HFFc6 (cell line): ENCODE results near the gene UNC80. TPM values are rescaled to one million over a fixed set of nuclear protein-coding genes. Genes with fewer than 3 reads are reported as not detected.
A peak's percentile ranks its signal among the peaks of the same experiment; 100 is the strongest.

Source experiments
- DNase-seq: peaks from one replicate; pipeline ENCODE4 v3.0.0-alpha.2; 2018
- H3K27ac Mint-ChIP-seq: 2 replicates; pipeline ENCODE4 v1.8.0; 2020; ENCODE audit warnings: mild to moderate bottlenecking, mixed read lengths
- H3K27me3 Mint-ChIP-seq: 2 replicates; pipeline ENCODE4 v1.8.0; 2021; ENCODE audit warnings: mild to moderate bottlenecking, moderate library complexity, mixed read lengths; ENCODE audit not compliant: insufficient read depth
- H3K36me3 Mint-ChIP-seq: 2 replicates; pipeline ENCODE4 v1.8.0; 2021; ENCODE audit warnings: low read depth, mixed read lengths
- H3K4me1 Mint-ChIP-seq: 2 replicates; pipeline ENCODE4 v1.8.0; 2020; ENCODE audit warnings: low read depth, mixed read lengths
- H3K4me3 Mint-ChIP-seq: 2 replicates; pipeline ENCODE4 v1.8.0; 2020; ENCODE audit warnings: mild to moderate bottlenecking, moderate library complexity, mixed read lengths
- H3K9me3 Mint-ChIP-seq: 2 replicates; pipeline ENCODE4 v1.8.0; 2020; ENCODE audit warnings: mild to moderate bottlenecking, mixed read lengths
- total RNA-seq, 6 experiments: library from RNA; stranded (reverse); fragmentation: NEBNext Ultra II Directional; extraction: Animal tissue kit (Norgen Biotek cat#: 25700); gene quantifications; 2 replicates in 1 of 6; 3 replicates in 5 of 6; pipeline ENCODE4 v1.2.3, GENCODE V29; 2021
- TF ChIP-seq, protein P1 (sequence below): fragments of 200-600 bp; sonication (generic); IDR thresholded peaks from 2 replicates; pipeline ENCODE4 v1.5.0; 2021; ENCODE audit warnings: antibody characterized with exemption, mild to moderate bottlenecking

Gene UNC80
- total RNA-seq, 6 experiments from 2014 or later = not detected

DNA sequence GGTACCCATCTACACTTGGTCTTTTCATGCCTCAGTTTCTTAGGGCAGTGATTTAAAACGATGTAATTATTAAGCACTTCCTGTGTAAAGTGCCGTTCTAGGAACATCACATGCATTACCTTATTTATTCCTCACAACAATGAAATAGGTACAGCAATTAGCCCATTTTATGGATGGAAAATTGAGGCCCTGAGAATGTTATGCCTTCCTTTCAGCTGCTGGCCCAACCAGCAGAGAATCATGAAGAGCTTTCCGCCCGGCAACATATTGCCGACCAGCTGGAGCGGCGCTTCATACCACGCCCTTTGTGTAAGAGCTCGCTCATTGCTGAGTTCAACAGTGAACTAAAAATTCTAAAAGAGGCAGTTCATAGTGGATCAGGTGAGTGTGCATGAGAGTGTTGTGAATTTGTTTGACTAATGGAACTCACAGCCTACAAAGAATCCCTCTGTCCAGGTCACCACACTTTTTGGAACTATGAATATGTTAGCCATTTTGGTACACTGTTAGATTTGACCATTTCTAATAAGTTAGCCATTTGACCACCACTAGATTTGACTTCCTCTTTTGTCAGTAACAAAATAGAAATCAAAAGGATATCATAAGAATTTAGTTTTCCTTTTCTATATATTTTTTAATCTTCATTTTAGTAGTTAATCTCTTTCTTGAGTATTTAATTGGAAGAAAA is 205.2 kb downstream of the UNC80 start:
- H3K4me1 Mint-ChIP-seq = no peaks in the 10 kb centered on the region
- no peak overlapping the region for H3K4me3 Mint-ChIP-seq
- H3K36me3 Mint-ChIP-seq = no peaks in the 10 kb centered on the region
- TF ChIP-seq, protein P1, sequence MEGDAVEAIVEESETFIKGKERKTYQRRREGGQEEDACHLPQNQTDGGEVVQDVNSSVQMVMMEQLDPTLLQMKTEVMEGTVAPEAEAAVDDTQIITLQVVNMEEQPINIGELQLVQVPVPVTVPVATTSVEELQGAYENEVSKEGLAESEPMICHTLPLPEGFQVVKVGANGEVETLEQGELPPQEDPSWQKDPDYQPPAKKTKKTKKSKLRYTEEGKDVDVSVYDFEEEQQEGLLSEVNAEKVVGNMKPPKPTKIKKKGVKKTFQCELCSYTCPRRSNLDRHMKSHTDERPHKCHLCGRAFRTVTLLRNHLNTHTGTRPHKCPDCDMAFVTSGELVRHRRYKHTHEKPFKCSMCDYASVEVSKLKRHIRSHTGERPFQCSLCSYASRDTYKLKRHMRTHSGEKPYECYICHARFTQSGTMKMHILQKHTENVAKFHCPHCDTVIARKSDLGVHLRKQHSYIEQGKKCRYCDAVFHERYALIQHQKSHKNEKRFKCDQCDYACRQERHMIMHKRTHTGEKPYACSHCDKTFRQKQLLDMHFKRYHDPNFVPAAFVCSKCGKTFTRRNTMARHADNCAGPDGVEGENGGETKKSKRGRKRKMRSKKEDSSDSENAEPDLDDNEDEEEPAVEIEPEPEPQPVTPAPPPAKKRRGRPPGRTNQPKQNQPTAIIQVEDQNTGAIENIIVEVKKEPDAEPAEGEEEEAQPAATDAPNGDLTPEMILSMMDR = no peak
- no peaks in the 10 kb centered on the region; the same call in 1 of the 2 replicates for H3K27me3 Mint-ChIP-seq
- no peaks in the 10 kb centered on the region for H3K9me3 Mint-ChIP-seq
- H3K27ac Mint-ChIP-seq = no peak overlapping the region
- DNase-seq = no peak

DNA sequence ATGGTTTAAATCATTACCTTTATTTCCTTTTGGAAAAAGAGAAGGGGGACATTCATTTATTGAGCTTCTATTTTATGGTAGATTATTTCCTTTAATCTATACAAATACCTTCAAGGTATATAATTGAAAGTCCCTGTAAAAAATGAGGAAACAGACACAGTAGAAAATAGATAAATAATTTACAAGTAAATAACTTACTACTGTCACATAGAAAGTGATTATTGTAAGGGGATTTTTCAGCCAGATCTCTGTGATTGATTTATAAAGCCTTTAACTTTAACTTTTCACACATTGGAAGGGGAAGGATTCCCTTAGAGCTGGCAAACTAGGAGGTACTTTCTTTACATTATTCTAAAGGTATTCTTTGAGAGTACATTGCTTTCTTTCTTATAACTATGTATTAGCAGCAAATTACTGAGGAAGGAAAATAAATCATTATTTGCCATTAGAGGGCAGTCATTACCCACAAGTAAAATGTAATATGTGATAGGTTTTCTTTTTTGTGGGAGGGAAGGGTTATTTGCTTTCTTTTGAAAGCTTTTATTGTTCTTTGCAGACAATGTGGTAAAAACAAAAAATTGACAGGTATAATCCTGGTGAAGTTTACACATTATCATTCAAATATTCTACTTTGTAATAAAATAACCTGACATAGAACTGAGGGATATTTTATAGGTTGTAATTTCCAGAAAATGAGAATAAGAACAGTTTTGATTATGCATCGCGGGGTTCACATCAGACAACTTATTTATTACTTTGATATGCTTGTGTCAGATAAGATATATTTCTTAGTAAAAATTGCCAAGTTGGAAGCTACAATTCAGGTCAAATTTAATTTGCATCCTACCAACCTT is 206.0 kb downstream of the UNC80 start:
- H3K9me3 Mint-ChIP-seq = no peaks in the 10 kb centered on the region
- peak; percentile 17 for DNase-seq
- no peak overlapping the region for H3K4me3 Mint-ChIP-seq
- no peaks in the 10 kb centered on the region; the same call in 1 of the 2 replicates for H3K27me3 Mint-ChIP-seq
- no peak overlapping the region for H3K27ac Mint-ChIP-seq
- no peaks in the 10 kb centered on the region for H3K36me3 Mint-ChIP-seq
- TF ChIP-seq, protein P1 = peak; percentile 77
- no peaks in the 10 kb centered on the region for H3K4me1 Mint-ChIP-seq

DNA sequence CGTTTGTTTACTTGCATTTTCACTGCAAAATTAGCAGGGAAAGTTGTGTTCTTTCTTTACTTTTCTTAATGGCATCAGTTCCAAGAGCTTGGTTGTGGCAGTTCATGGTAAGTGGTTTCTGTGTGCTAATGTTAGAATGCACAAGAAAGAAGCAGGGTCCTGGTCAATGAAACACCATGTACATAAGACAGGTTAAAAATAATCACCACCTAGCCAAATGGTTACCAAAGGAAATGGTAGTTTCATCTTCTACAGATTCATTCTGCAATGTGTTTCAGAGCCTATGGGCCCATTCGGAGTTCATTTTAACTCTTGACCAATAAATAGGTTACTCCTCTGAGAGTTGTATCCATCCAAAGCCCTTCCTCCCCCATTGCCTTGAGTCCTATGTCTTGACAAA is 212.7 kb downstream of the UNC80 start:
- no peak overlapping the region for H3K4me3 Mint-ChIP-seq
- no peaks in the 10 kb centered on the region for H3K4me1 Mint-ChIP-seq
- TF ChIP-seq, protein P1 = no peak
- no peaks in the 10 kb centered on the region for H3K9me3 Mint-ChIP-seq
- H3K27me3 Mint-ChIP-seq = peaks cover 5% of the 10 kb centered on the region; the same call in 1 of the 2 replicates
- no peak for DNase-seq
- H3K36me3 Mint-ChIP-seq = no peaks in the 10 kb centered on the region
- no peak overlapping the region for H3K27ac Mint-ChIP-seq

DNA sequence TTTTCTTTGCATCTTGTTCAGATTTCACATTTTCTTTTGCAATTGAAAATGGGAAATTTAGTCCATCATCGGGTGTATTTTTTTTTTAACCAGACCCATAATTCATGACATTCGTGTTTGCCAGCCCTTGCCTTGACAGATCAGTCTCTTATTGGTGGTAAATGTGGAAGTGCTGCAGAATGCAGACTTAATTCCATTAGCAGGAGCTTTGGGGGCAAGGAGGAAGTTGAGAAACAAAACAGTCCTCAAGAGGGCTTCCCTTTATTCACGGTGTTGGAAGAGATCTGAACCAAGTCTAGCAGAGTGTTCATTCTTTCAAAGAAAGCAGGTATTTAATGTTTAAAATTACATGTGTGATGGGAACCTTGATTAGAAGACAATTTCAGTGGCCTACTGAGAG is 214.2 kb downstream of the UNC80 start:
- Mint-ChIP-seq H3K36me3 (no peaks in the 10 kb centered on the region), H3K9me3 (no peaks in the 10 kb centered on the region), H3K27me3 (peaks cover 6% of the 10 kb centered on the region; the same call in 1 of the 2 replicates), H3K4me3 (no peak overlapping the region), H3K27ac (no peak overlapping the region), H3K4me1 (no peaks in the 10 kb centered on the region)
- TF ChIP-seq, protein P1 = no peak
- no peak for DNase-seq

DNA sequence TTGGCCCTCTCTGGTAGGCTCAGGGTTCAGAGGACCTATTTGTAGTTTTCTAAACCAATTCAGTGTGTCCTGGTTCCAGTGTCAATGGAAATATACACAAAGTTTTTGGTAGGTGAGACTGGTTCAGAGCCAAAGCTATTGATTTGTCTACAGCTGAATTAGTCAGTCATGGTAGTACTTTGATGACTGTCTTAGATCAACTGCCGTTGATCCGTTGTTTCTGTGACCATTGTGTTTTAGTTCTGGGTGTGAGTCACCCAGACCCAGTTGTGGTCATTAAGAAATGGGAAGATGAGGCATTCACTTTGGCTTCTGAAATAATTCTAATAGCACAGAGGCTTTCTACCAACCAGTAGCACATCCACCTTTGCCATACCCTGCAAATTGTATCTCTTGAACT is 214.8 kb downstream of the UNC80 start:
- peaks cover 8% of the 10 kb centered on the region; the same call in 1 of the 2 replicates for H3K27me3 Mint-ChIP-seq
- H3K4me3 Mint-ChIP-seq = no peak overlapping the region
- no peaks in the 10 kb centered on the region for H3K36me3 Mint-ChIP-seq
- no peaks in the 10 kb centered on the region for H3K9me3 Mint-ChIP-seq
- DNase-seq = no peak
- H3K4me1 Mint-ChIP-seq = no peaks in the 10 kb centered on the region
- no peak overlapping the region for H3K27ac Mint-ChIP-seq
- TF ChIP-seq, protein P1 = no peak
